Measurements from ENCODE around the gene FASTKD2.

FASTKD2 gene

GRCh38 chr2:206836722-206837121 is 71.3 kb downstream of the FASTKD2 start:
- TF ChIP-seq CTCF (IDR thresholded peaks at IDR 0.05; ENCODE audit: borderline replicate concordance, insufficient read depth, low read depth, low read length) = no peak
- no peak overlapping the region for H3K4me3 ChIP-seq (ENCODE audit: low read depth, low read length)

GRCh38 chr2:206837775-206838174 is 72.4 kb downstream of the FASTKD2 start:
- TF ChIP-seq CTCF (IDR thresholded peaks at IDR 0.05; ENCODE audit: borderline replicate concordance, insufficient read depth, low read depth, low read length) = no peak
- no peak overlapping the region for H3K4me3 ChIP-seq (ENCODE audit: low read depth, low read length)

- no peak for TF ChIP-seq CTCF (IDR thresholded peaks at IDR 0.05; ENCODE audit: borderline replicate concordance, insufficient read depth, low read depth, low read length)
- no peak overlapping the region for H3K4me3 ChIP-seq (ENCODE audit: low read depth, low read length)
Measured at GRCh38 chr2:206838690-206839089, 73.3 kb downstream of the FASTKD2 start.

GRCh38 chr2:206840999-206841398 is 75.6 kb downstream of the FASTKD2 start:
- H3K4me3 ChIP-seq (ENCODE audit: low read depth, low read length) = no peak overlapping the region
- TF ChIP-seq CTCF (IDR thresholded peaks at IDR 0.05; ENCODE audit: borderline replicate concordance, insufficient read depth, low read depth, low read length) = no peak
